Measurements from ENCODE around the gene PRCP. TPM values are rescaled to one million over a fixed set of nuclear protein-coding genes. Genes with fewer than 3 reads are reported as not detected.

The PRCP gene
- total RNA-seq, 1 donor from 2014 or later, result 62.0 TPM

- no peaks in the 10 kb centered on the region for H3K4me1 ChIP-seq (ENCODE audit: insufficient read depth, low read length)
- Mint-ChIP-seq H3K9me3 (ENCODE audit: unreplicated experiment) (peaks cover 2% of the 10 kb centered on the region), H3K4me1 (ENCODE audit: low read depth, unreplicated experiment) (no peaks in the 10 kb centered on the region), H3K36me3 (ENCODE audit: low read depth, unreplicated experiment) (peaks cover 9% of the 10 kb centered on the region), H3K4me3 (ENCODE audit: unreplicated experiment) (no peak overlapping the region), H3K27me3 (ENCODE audit: low read depth, unreplicated experiment) (no peaks in the 10 kb centered on the region), H3K27ac (ENCODE audit: unreplicated experiment) (no peak overlapping the region)
- no peak overlapping the region for H3K4me2 ChIP-seq (ENCODE audit: low read length)
- H3K27me3 ChIP-seq (ENCODE audit: insufficient read depth, low read length), result no peaks in the 10 kb centered on the region
- no peaks in the 10 kb centered on the region for H3K9me3 ChIP-seq (ENCODE audit: insufficient read depth, low read depth, low read length)
- FAIRE-seq (no peak), DNase-seq (ENCODE audit: low read depth) (no peak)
- no peak overlapping the region for H3K9ac ChIP-seq (ENCODE audit: low read length)
- no peaks in the 10 kb centered on the region for H3K36me3 ChIP-seq (ENCODE audit: insufficient read depth, low read length)
- no peak overlapping the region for H3K4me3 ChIP-seq (ENCODE audit: insufficient read depth, low read depth, low read length)
- no peak overlapping the region for H3K27ac ChIP-seq (ENCODE audit: low read depth, low read length)
- TF ChIP-seq, protein P1, sequence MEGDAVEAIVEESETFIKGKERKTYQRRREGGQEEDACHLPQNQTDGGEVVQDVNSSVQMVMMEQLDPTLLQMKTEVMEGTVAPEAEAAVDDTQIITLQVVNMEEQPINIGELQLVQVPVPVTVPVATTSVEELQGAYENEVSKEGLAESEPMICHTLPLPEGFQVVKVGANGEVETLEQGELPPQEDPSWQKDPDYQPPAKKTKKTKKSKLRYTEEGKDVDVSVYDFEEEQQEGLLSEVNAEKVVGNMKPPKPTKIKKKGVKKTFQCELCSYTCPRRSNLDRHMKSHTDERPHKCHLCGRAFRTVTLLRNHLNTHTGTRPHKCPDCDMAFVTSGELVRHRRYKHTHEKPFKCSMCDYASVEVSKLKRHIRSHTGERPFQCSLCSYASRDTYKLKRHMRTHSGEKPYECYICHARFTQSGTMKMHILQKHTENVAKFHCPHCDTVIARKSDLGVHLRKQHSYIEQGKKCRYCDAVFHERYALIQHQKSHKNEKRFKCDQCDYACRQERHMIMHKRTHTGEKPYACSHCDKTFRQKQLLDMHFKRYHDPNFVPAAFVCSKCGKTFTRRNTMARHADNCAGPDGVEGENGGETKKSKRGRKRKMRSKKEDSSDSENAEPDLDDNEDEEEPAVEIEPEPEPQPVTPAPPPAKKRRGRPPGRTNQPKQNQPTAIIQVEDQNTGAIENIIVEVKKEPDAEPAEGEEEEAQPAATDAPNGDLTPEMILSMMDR (IDR thresholded peaks at IDR 0.05; ENCODE audit: insufficient read depth, low read depth, low read length), result no peak
- TF ChIP-seq EZH2 (IDR thresholded peaks at IDR 0.05; ENCODE audit: insufficient read depth, low read length), result no peak
- no peaks in the 10 kb centered on the region for H4K20me1 ChIP-seq (ENCODE audit: insufficient read depth, low read length)
- no peak overlapping the region for H2AFZ ChIP-seq (ENCODE audit: low read depth, low read length)
- no peaks in the 10 kb centered on the region for H3K79me2 ChIP-seq (ENCODE audit: insufficient read depth, low read length)
These were observed 67.2 kb downstream of the PRCP start for GRCh38 chr11:82832983-82833382.

- Histone ChIP-seq H3K79me2 (ENCODE audit: insufficient read depth, low read length) (no peaks in the 10 kb centered on the region), H3K27ac (ENCODE audit: low read depth, low read length) (no peak overlapping the region), H3K4me3 (ENCODE audit: insufficient read depth, low read depth, low read length) (no peak overlapping the region), H3K4me1 (ENCODE audit: insufficient read depth, low read length) (no peaks in the 10 kb centered on the region), H3K9me3 (ENCODE audit: insufficient read depth, low read depth, low read length) (no peaks in the 10 kb centered on the region), H3K9ac (ENCODE audit: low read length) (no peak overlapping the region), H3K27me3 (ENCODE audit: insufficient read depth, low read length) (no peaks in the 10 kb centered on the region), H4K20me1 (ENCODE audit: insufficient read depth, low read length) (no peaks in the 10 kb centered on the region), H3K4me2 (ENCODE audit: low read length) (no peak overlapping the region), H3K36me3 (ENCODE audit: insufficient read depth, low read length) (no peaks in the 10 kb centered on the region), H2AFZ (ENCODE audit: low read depth, low read length) (no peak overlapping the region)
- FAIRE-seq (no peak), DNase-seq (ENCODE audit: low read depth) (no peak)
- Mint-ChIP-seq H3K4me3 (ENCODE audit: unreplicated experiment) (no peak overlapping the region), H3K9me3 (ENCODE audit: unreplicated experiment) (peaks cover 2% of the 10 kb centered on the region), H3K4me1 (ENCODE audit: low read depth, unreplicated experiment) (no peaks in the 10 kb centered on the region), H3K36me3 (ENCODE audit: low read depth, unreplicated experiment) (peaks cover 9% of the 10 kb centered on the region), H3K27me3 (ENCODE audit: low read depth, unreplicated experiment) (no peaks in the 10 kb centered on the region), H3K27ac (ENCODE audit: unreplicated experiment) (no peak overlapping the region)
- TF ChIP-seq EZH2 (IDR thresholded peaks at IDR 0.05; ENCODE audit: insufficient read depth, low read length), result no peak
- TF ChIP-seq, protein P1 (IDR thresholded peaks at IDR 0.05; ENCODE audit: insufficient read depth, low read depth, low read length), result no peak
These were observed 68.9 kb downstream of the PRCP start for GRCh38 chr11:82831364-82831763.

- H3K36me3 Mint-ChIP-seq (ENCODE audit: low read depth, unreplicated experiment), result peaks cover 9% of the 10 kb centered on the region
- no peak overlapping the region for H3K27ac ChIP-seq (ENCODE audit: low read depth, low read length)
These were observed 69.5 kb downstream of the PRCP start for GRCh38 chr11:82830746-82831145.

More at GRCh38 chr11:82830746-82831145, 69.5 kb downstream of the PRCP start:
- no peaks in the 10 kb centered on the region for H3K4me1 ChIP-seq (ENCODE audit: insufficient read depth, low read length)
- TF ChIP-seq, protein P1 (IDR thresholded peaks at IDR 0.05; ENCODE audit: insufficient read depth, low read depth, low read length), result no peak
- TF ChIP-seq EZH2 (IDR thresholded peaks at IDR 0.05; ENCODE audit: insufficient read depth, low read length), result no peak
- no peaks in the 10 kb centered on the region for H3K9me3 ChIP-seq (ENCODE audit: insufficient read depth, low read depth, low read length)
- no peaks in the 10 kb centered on the region for H3K36me3 ChIP-seq (ENCODE audit: insufficient read depth, low read length)
- FAIRE-seq (no peak), DNase-seq (ENCODE audit: low read depth) (no peak)
- H3K9ac ChIP-seq (ENCODE audit: low read length), result no peak overlapping the region
- H3K4me2 ChIP-seq (ENCODE audit: low read length), result no peak overlapping the region
- Mint-ChIP-seq H3K27me3 (ENCODE audit: low read depth, unreplicated experiment) (no peaks in the 10 kb centered on the region), H3K9me3 (ENCODE audit: unreplicated experiment) (peaks cover 2% of the 10 kb centered on the region), H3K4me3 (ENCODE audit: unreplicated experiment) (no peak overlapping the region), H3K4me1 (ENCODE audit: low read depth, unreplicated experiment) (no peaks in the 10 kb centered on the region), H3K27ac (ENCODE audit: unreplicated experiment) (no peak overlapping the region)
- no peak overlapping the region for H3K4me3 ChIP-seq (ENCODE audit: insufficient read depth, low read depth, low read length)
- H2AFZ ChIP-seq (ENCODE audit: low read depth, low read length), result no peak overlapping the region
- no peaks in the 10 kb centered on the region for H3K79me2 ChIP-seq (ENCODE audit: insufficient read depth, low read length)
- H3K27me3 ChIP-seq (ENCODE audit: insufficient read depth, low read length), result no peaks in the 10 kb centered on the region
- no peaks in the 10 kb centered on the region for H4K20me1 ChIP-seq (ENCODE audit: insufficient read depth, low read length)

Data from astrocyte (in vitro differentiated cells and primary cell).